ENCODE data around the gene ZBTB7A.

ZBTB7A gene

DNA sequence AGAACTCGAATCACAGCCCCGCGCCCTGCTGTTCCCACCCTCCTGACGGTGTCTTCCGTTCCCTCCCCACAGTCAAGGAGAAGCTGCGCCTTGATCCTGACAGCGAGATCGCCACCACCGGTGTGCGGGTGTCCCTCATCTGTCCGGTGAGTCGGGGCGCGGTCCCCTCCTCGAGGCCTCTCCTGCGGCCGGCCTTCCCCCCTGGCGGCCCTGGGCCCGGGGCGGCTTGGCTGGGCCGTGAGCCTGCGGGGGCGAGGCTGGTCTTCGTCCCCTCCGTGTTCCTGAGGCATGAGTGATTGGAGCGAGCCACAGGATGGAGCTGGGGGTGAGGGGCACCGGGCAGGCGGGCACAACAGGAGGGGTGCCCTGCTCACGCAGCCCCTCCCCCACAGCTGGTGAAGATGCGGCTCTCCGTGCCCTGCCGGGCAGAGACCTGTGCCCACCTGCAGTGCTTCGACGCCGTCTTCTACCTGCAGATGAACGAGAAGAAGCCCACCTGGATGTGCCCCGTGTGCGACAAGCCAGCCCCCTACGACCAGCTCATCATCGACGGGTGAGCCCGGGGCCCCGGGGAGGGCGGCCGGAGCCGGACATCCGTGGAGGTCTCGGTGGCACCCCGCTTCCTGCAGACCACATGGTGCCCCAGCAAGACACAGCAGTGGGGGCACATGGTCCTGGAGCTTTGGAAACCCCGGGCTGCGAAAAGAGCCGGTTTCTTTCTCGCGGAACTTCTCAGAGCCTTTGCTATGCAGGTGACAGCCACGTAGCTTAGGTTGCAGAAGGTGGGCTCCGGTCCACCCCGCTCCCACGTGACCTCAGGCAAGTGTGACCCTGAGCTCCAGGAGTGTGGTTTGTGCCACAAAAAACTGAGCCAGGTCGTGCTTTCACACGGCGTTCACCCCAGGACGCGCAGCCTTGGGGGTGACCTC, 33.4 kb downstream of the ZBTB7A start:
- DNase-seq = no peak

GRCh38 chr19:4032436-4032835, 34.3 kb downstream of the ZBTB7A start:
- DNase-seq = no peak

GRCh38 chr19:4031420-4031819, 35.3 kb downstream of the ZBTB7A start:
- DNase-seq = no peak

- DNase-seq = no peak
These were observed 35.7 kb downstream of the ZBTB7A start for GRCh38 chr19:4030981-4031380.

- no peak for DNase-seq
These were observed 36.1 kb downstream of the ZBTB7A start for GRCh38 chr19:4030552-4030951.

DNA sequence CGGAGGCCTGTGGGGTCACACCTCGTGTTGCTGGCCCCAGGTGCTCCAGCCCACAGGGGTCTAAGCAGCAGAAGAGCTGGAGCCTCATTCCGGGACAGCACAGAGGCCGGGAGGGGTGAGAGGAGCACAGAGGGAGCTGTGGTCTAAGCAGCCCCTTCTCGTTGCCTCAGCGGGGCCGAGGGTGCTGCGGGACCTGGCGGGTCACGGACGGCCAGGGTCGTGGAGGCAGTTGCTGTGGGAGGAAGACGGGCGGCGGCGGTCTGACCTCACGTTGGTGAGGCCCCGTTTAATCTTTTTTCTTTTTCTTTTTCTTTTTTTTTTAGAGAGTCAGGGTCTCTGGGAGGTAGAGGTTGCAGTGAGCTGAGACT, 37.5 kb downstream of the ZBTB7A start:
- no peak for DNase-seq

- no peak for DNase-seq
These were observed 38.1 kb downstream of the ZBTB7A start for GRCh38 chr19:4028334-4029246.

- no peak for DNase-seq
These were observed 39.6 kb downstream of the ZBTB7A start for GRCh38 chr19:4027146-4027545.

DNA sequence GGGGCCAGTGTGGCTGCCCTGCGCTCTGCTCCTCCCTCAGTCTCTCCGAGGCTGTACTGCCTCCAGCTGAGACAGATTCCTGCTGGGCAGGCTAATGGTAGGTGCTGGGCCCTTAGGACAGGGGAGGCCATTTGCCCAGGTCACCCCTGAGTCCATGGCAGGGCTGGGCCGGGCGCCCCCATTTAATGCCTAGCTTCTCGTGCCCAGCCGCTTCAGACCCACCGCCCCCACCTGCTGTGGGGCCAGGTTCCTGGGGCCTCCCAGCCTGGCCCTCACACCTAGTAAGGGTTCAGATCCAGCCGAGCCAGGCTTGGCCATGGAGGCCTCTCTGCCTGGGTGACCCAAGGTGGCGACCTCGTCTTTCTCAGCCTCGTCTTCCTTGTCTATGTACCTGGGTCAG, 41.4 kb downstream of the ZBTB7A start:
- DNase-seq = no peak

DNA sequence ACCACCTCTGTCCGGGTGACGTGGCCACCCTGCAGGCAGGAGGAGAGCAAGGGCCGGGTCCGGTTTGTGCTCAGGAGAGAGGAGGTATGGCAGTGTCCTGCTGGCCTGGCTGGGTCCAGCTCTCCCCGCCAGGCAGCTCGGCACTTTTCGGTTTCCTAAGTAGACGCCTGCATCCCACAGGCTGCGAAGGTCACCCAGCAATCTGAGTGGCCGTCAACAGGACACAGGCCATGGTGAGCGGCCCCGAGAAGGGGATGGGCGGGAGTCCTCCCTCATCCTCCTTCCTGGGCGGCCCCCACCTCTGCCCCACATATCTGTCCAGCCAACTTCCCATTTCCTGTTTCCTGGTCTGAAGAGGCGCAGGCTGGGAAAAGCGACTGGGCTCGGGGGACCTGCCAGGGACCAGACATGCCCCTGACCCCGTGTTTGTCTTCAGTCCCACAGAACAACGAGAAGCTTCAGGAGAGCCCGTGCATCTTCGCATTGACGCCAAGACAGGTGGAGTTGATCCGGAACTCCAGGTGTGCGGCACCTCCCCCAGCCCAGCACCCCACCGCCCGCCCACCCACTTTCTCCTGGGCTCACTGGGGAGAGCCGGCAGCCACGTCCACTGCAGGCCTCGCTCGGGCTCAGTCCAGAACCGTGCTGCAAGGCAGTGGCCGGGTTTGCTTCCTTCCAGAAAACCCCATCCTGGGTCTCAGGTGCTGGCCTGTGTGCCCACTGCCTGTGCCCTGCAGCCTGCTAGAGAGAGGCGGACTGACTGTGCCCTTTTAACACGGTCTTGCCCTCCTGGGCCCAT, 42.9 kb downstream of the ZBTB7A start:
- no peak for DNase-seq

- DNase-seq = no peak
These were observed 47.1 kb downstream of the ZBTB7A start for GRCh38 chr19:4019578-4019977.

DNA sequence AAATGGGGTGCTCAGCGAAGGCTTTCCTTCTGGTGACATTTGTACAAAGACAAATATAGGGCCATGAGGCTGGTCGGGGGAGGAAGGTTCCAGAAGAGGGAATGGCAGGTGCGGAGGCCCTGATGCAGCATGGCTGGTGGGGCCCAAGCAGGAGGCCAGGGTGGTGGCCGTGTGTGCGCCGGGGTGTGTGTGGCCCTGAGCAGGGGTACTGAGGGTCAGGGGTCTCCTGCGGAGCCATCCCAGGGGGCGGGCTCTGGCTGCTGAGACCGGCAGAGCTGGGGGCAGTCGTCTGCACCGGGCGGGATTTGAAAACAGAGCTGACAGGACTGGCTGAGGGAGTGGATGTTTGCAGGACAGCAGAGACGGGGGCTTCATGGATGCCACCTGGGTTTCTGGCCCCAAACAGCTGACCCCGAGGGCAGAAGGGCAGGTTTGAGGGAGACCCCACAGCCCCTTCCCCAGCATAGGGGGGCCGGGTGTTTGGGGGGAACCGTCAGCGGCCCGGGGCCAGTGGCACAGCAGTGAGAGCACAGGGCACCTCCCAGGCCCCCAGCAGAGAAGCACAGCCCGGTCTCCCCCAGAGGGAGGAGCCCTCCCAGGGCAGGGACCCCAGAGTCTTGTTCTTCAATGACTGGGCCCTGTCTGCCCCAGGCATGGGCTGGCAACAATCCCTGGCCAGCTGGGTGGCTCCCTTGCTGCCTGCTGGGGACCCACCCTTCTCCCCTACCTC, 47.8 kb downstream of the ZBTB7A start:
- DNase-seq = no peak

DNA sequence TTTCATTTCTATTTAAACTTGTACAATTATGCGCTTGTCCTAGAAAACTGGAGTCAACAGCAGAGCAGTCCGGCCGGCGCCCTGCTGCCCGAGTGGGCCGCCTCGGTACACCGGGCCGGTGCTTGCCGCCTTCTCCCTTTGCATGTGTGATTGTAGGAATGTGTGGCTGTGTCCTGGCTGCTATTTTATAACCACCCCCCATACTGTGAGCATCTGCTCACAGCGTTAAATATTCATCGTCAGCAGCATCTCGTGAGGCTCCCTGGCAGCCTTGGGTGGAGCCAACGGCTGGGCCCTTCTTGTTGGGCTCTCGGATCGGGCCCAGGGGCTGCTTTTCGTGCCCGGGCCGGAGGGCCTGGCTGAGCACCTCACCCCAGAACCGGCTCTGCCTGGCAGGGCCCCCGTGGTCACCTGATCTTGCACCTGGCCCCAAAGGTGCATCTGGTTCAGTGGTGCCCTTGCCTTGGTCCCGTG, 48.5 kb downstream of the ZBTB7A start:
- DNase-seq = no peak

- no peak for DNase-seq
These were observed 49.6 kb downstream of the ZBTB7A start for GRCh38 chr19:4016903-4017638.

DNA sequence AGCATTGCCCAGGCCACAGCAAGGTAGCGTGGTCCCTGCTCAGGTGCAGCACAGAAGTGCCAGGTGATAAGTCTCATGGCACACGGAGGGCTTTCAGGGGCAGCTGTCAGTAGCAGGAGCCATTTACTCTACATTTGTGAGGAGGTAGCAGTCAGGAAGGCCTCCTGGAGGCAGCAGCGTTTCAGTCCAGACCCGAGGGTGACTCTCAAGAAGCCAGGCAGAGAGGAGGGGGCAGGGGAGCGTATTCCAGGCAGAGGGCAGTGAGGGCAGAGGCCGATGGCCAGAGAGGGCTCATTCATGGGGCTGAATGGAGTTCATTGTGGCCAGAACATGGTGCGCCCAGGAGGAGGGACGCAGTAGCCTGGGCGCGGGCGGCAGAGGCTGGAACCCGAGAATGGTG, 50.2 kb downstream of the ZBTB7A start:
- no peak for DNase-seq

DNA sequence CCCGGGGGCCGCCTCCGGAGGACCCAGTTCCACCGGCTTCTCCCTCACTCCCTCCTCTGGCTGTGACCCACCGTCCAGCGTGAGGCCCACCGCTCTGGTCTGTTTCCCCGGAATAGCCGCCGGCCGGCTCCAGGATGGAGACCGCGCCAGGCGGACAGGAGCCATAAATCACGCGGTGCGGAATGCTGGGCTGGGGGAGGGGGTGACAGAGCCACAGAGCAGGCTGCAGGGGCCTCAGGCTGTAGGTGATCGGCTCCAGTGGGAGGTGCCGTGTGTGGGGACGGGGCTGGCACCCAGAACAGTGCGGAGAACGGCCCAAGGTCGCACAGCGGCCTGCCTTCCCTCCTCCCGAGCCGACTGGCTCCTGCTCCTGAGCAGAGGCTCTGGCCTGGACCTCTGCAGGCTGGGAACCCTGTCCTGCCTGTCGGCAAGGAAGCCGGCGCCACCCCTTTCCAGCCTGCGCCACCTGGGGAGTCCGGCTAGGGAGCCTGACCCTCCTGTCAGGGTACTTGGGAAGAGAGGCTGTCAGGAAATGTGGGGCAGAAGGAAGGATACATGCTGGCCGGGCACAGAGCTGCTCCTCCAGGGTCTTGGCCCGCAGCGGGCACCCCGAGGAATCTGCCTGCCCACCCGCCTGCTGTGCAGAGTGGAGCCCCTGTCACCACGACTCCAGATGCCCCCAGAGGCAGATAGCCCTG, 50.8 kb downstream of the ZBTB7A start:
- no peak for DNase-seq

DNA sequence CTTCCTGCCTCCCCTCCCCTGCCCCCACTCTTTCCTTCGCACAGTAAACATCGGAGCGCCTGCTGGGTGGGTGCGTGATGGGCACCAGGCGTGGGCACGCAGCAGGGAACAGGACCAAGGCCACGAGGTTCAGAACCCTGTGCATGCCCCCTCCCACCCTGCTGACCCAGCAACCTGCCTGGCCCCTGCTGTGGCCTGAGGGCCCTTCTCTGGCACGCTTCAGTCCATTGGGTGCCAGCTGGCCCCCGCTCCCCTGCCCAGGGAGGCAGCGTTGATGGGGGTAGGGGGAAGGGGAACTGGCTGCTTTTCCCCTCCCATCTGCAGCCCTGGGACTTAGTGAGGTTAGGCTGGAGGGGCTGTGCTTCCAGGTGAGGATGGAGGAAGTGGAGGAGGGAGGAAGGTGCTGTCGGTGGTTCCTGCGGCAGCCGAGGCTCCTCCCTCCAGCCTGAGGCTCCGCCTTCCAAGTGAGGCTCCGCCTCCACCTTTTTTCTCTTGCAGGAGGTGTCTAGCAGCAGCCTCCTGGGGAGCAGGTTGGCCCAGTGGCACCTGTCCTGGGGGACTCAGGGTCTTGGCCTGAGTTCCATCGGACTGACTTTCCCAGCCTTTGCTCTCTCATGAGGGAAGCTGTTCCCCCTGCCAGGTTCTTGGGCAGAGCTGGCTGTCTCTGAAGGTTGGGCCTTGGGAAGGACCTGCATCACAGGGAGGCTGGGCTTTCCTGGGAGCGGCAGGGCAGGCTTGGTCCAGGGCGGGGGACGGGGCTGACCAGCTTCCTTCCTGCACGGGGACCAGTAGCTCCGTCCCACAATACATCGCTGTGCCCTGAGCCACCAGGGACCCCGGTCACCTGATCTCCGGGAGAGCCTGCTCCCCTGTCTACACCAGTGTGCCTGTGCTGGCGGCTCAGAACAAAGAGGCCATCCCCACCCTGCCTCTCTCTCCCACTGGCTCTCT, 51.9 kb downstream of the ZBTB7A start:
- DNase-seq = no peak

GRCh38 chr19:4013886-4014540, 52.7 kb downstream of the ZBTB7A start:
- no peak for DNase-seq

Data from NCI-H2029 treated with DMSO at 0.1 percent for 48 hours (cell line).